ENCODE results near the gene SH3PXD2A. TPM values are rescaled to one million over a fixed set of nuclear protein-coding genes. Genes with fewer than 3 reads are reported as not detected.

SH3PXD2A gene
- total RNA-seq, 1 donor from 2014 or later: 56.2 TPM

GRCh38 chr10:103648251-103648635 lies 207.1 kb downstream of the SH3PXD2A start:
- TF ChIP-seq POLR2AphosphoS5 (IDR thresholded peaks at IDR 0.05; ENCODE audit: insufficient read depth in 1 of 2, low read depth in 1 of 2) (no peak), POLR2A (IDR thresholded peaks at IDR 0.05) (no peak)
- TF ChIP-seq, protein P1, sequence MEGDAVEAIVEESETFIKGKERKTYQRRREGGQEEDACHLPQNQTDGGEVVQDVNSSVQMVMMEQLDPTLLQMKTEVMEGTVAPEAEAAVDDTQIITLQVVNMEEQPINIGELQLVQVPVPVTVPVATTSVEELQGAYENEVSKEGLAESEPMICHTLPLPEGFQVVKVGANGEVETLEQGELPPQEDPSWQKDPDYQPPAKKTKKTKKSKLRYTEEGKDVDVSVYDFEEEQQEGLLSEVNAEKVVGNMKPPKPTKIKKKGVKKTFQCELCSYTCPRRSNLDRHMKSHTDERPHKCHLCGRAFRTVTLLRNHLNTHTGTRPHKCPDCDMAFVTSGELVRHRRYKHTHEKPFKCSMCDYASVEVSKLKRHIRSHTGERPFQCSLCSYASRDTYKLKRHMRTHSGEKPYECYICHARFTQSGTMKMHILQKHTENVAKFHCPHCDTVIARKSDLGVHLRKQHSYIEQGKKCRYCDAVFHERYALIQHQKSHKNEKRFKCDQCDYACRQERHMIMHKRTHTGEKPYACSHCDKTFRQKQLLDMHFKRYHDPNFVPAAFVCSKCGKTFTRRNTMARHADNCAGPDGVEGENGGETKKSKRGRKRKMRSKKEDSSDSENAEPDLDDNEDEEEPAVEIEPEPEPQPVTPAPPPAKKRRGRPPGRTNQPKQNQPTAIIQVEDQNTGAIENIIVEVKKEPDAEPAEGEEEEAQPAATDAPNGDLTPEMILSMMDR (IDR thresholded peaks at IDR 0.05): no peak
- no peak for DNase-seq (ENCODE audit: extremely low spot score in 2 of 2)
- Histone ChIP-seq H3K9me3 (no peaks in the 10 kb centered on the region), H3K27ac (peak overlapping the region; percentile 79), H3K36me3 (no peaks in the 10 kb centered on the region), H3K27me3 (no peaks in the 10 kb centered on the region), H3K4me3 (no peak overlapping the region), H3K4me1 (peaks cover 100% of the 10 kb centered on the region)
- intact Hi-C loops (cut with DNase I): no loop called here

DNA sequence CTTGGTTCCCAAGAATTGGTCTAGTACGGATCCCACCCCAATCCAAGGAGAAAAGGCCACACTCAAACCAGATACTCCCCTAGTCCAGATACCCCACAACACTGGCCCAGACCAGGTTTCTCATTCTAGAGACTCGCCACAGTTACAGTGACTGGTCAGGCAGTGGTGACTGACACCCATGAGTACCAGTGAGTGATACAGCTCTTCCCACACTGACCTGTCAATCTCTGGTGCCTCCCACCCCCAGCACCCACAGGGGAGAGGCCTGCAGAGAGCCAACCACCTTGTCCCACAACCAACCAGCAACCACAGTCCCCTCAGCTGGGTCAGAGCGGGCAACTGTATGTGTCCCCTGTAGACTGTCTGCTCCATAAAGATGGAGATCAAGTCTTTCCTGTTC lies 209.1 kb downstream of the SH3PXD2A start:
- DNase-seq (ENCODE audit: extremely low spot score in 2 of 2): no peak
- H3K36me3 ChIP-seq: no peaks in the 10 kb centered on the region

DNA sequence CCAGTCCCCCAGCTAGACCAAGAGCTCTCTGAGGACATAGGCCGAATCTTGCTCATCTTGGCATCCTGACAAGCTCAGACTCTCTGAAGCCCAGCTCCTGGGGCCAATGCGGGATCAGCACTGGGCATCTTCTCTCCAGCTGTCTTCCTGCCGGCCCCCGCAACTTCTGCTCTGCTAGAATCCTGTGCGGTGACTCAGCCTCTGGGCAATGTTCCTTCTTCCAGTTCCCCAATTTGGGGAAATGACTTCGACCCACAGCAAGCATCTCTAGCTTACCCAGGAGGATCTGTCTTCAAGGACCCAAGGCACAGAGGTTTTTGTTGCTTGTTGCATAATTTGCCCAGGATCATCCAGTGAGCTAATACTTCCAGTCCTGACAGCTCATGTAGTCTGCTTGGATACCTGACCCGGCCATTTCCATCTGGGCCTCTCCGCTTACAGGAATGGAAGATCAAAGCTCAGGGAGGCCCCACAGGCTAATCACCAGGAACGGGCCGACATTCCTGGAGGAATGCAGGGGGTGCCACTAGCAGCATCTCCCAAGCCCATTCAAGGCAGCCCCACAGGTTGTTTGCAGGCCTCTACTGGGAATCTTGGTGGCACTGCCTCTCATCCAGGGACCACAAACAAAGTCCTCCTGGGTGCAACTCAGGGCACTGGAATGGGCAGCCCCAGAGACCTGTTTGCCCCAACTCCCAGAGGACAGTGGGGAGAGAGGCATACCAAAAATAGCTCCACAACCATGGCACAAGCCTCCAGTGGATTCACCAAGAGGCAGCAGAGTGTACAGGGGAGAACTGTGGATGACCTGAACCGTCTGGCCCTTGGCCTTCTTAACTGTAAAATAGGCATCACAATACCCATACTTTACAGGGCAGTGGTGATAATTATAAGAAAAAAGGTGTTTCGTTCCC lies 210.0 kb downstream of the SH3PXD2A start:
- peak in 1 of 2 donors; percentile 67 for TF ChIP-seq POLR2AphosphoS5 (IDR thresholded peaks at IDR 0.05; ENCODE audit: insufficient read depth in 1 of 2, low read depth in 1 of 2)
- TF ChIP-seq, protein P1 (IDR thresholded peaks at IDR 0.05): no peak
- peaks cover 97% of the 10 kb centered on the region for H3K4me1 ChIP-seq
- intact Hi-C loops (cut with DNase I): no loop called here
- peak overlapping the region; percentile 79 for H3K27ac ChIP-seq
- no peak for DNase-seq (ENCODE audit: extremely low spot score in 2 of 2)
- H3K4me3 ChIP-seq: peak overlapping the region in 1 of 2 donors; percentile 2
- no peaks in the 10 kb centered on the region for H3K9me3 ChIP-seq
- no peaks in the 10 kb centered on the region for H3K36me3 ChIP-seq
- H3K27me3 ChIP-seq: no peaks in the 10 kb centered on the region

More for the DNA sequence above, 209.1 kb downstream of the SH3PXD2A start:
- H3K4me3 ChIP-seq: no peak overlapping the region
- peak overlapping the region; percentile 79 for H3K27ac ChIP-seq
- TF ChIP-seq POLR2AphosphoS5 (IDR thresholded peaks at IDR 0.05; ENCODE audit: insufficient read depth in 1 of 2, low read depth in 1 of 2) (no peak), POLR2A (IDR thresholded peaks at IDR 0.05) (no peak)
- TF ChIP-seq, protein P1 (IDR thresholded peaks at IDR 0.05): no peak
- intact Hi-C loops (cut with DNase I): no loop called here
- no peaks in the 10 kb centered on the region for H3K9me3 ChIP-seq
- peaks cover 97% of the 10 kb centered on the region for H3K4me1 ChIP-seq
- H3K27me3 ChIP-seq: no peaks in the 10 kb centered on the region

- H3K27ac ChIP-seq: peak overlapping the region; percentile 41
- intact Hi-C loops (cut with DNase I): no loop called here
Observed at GRCh38 chr10:103643381-103643780, 212.0 kb downstream of the SH3PXD2A start.

GRCh38 chr10:103641326-103641725 lies 214.1 kb downstream of the SH3PXD2A start:
- H3K4me1 ChIP-seq: peaks cover 92% of the 10 kb centered on the region
- no peaks in the 10 kb centered on the region for H3K36me3 ChIP-seq
- DNase-seq (ENCODE audit: extremely low spot score in 2 of 2): no peak
- H3K27me3 ChIP-seq: no peaks in the 10 kb centered on the region
- H3K27ac ChIP-seq: peak overlapping the region; percentile 61
- H3K4me3 ChIP-seq: no peak overlapping the region
- no peaks in the 10 kb centered on the region for H3K9me3 ChIP-seq
- TF ChIP-seq POLR2A (IDR thresholded peaks at IDR 0.05): no peak
- no peak for TF ChIP-seq POLR2AphosphoS5 (IDR thresholded peaks at IDR 0.05; ENCODE audit: insufficient read depth in 1 of 2, low read depth in 1 of 2)
- TF ChIP-seq, protein P1 (IDR thresholded peaks at IDR 0.05): no peak
- intact Hi-C loops (cut with DNase I): no loop called here

More at GRCh38 chr10:103643381-103643780, 212.0 kb downstream of the SH3PXD2A start:
- no peaks in the 10 kb centered on the region for H3K27me3 ChIP-seq
- H3K9me3 ChIP-seq: no peaks in the 10 kb centered on the region
- no peaks in the 10 kb centered on the region for H3K36me3 ChIP-seq
- no peak overlapping the region for H3K4me3 ChIP-seq
- DNase-seq (ENCODE audit: extremely low spot score in 2 of 2): no peak
- TF ChIP-seq POLR2A (IDR thresholded peaks at IDR 0.05) (no peak), POLR2AphosphoS5 (IDR thresholded peaks at IDR 0.05; ENCODE audit: insufficient read depth in 1 of 2, low read depth in 1 of 2) (no peak)
- peaks cover 92% of the 10 kb centered on the region for H3K4me1 ChIP-seq
